HG02938 (cell line): Measurements from ENCODE around the gene PACS1.

Source experiments
- ATAC-seq: cut with Tn5 transposase; IDR thresholded peaks from one replicate; pipeline ENCODE4 v1.9.1; 2021; ENCODE audit warnings: mild to moderate bottlenecking, moderate library complexity; ENCODE audit not compliant: unreplicated experiment

Gene PACS1

DNA sequence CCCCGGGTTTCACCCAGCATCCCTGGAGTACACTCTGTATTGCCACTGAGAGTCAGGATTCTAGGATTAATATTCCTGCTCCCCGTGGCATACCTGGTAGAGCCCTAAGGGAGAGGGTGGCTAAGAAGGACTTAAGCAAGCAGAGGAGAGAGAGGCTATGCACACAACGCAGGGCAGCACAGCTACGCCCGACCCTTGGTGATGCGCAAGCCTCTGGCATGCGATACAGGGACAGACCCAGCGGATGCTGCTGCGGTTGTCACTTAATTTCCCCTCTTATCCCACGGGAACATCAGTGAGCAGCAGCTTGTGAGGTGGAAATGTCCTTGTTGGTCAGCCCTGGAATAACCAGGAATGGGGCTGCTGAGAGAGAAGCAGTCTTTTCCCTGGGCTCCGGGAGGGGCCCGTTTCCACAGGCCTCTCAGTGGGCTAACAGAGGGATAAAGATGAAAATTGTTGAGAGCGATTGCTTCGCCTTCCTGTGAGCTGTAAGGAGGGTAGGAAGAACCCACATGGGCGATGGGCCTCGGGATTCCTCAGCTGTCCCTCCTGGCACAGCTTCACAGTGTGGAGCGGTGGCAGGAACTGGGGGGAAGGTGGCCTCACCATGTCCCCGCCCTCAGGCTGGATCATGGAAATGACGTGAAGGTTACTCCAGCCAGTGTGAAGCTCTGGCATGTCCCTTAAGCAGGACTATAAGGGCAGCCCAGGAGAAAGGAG, 149.9 kb downstream of the PACS1 start:
- ATAC-seq = no peak

DNA sequence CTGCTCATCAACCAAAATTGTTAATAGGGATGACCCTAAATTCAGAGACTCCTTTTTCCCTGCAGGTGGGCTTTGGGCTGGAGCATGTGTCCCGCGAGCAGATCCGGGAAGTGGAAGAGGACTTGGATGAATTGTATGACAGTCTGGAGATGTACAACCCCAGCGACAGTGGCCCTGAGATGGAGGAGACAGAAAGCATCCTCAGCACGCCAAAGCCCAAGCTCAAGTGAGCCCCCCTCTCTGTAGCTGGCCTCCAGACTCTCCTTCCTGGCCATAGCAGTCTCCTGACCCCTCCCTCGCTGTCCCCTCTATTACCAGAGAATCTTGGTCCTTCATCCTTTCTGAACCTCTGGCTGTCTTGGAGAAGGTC, 150.5 kb downstream of the PACS1 start:
- no peak for ATAC-seq

DNA sequence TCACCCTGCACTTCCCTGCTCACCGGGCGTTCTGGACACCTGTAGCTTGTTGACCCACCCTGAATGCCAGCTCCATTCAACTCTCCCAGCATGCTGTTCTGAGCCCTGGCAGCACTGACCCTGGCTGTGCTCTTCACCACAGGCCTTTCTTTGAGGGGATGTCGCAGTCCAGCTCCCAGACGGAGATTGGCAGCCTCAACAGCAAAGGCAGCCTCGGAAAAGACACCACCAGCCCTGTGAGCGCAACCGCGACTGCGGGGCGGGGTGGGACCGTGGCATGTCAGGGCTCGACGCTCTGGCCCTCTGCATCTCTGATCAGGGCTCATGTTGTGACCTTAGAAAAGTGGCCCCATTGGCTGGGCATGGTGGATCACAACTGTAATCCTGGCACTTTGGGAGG, 150.9 kb downstream of the PACS1 start:
- no peak for ATAC-seq

DNA sequence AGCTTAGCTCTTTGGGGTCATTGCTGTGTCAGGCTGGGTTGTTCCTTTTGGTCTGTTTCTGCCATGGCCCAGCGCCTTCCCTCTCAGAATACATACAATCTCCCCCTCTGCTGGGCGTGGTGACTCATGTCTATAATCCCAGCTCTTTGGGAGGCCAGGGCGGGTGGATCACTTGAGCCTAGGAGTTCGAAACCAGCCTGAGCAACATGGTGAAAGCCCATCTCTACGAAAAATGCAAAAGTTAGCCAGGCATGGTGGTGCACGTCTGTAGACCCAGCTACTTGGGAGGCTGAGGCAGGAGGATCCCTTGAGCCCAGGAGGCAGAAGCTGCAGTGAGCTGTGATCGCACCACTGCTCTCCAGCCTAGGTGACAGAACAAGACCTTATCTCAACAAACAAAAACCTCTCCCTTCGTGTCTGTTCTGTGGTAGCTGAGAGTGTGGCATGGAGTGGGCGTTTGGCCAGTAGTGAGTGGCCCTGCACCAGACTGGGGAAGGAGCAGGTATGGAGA, 151.7 kb downstream of the PACS1 start:
- ATAC-seq = no peak

DNA sequence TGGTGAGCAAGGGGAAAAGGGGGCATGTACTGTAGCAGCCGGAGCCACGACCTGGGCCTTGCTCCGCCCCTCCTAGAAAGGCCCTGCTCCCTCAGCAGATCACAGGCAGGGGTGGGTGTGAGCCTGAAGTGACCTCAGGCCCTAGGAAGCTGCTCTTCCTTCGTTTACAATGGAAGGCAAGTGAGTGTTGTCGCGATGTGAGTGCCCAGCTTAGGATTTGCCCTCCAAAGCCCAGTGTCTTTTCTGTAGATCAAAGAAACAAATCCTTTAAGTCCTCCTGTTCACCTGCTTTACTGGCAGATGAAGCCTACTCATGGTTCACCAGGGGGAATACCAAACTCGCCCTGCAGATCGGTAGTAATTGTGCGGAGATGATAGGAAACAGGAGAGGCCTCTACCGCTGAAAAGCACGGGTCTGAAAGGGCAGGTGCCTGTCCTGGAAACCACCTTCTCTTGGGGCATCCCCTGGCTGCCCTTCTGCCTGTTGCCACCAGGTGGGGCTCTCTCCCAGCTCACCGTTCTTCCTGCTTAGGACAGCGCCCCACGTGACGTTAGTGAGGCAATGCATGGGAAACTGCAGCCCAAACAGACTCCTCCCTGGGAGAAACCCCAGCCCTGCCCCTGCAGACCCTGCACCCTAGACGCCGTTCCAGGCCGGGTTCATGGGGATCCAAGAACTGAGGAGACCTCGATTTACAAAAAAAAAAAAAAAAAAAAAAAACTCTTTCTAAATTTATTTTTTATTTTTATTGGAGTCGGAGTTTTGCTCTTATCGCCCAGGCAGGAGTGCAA, 152.5 kb downstream of the PACS1 start:
- peak; percentile 70 for ATAC-seq

DNA sequence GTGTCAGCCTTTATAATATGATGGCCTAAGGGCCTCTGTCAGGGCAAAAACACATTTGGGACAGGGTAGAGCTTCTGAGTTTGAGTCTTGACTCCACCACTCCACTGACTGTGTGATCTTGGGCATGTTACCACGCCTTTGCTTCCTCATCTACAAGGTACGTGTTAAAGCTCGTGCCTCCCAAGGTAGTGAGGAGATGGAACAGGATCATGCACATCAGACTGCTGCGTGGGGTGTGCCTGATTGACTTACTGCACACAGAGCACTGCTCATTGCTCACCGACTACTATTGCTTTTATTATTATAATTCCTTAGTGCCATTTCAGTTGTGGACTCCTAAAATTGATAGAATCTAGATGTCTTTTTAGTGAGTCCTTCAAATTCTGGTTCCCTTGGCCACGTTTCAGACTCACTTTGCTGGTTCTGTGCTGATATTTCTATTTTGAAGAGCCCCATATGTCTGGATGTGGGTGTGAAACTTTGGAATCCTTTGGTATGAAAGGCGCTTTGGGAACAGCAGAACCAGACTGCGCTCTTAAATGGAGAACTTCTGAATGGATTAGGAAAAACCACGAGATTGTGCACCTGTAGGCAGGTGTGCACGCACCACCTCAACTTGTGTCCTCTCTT, 154.3 kb downstream of the PACS1 start:
- ATAC-seq = no peak

DNA sequence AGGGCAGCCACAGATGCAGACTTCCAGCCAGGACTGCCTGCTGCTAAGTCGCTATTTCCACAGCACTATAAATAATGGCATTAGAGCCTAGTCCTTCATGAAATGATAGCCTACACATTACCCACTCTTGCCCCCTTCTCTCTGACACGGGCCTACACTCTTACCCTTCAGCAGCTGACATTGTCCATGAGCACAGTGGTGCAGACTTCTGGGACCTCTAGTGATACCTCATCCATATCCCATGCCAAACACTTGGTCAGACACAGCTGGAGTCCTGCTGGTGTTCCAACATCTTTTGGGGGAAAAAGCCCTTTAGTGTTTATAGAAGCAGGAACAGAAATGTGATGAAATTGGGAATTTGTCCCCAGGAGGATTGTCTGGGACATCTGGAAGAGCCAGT, 155.0 kb downstream of the PACS1 start:
- no peak for ATAC-seq

DNA sequence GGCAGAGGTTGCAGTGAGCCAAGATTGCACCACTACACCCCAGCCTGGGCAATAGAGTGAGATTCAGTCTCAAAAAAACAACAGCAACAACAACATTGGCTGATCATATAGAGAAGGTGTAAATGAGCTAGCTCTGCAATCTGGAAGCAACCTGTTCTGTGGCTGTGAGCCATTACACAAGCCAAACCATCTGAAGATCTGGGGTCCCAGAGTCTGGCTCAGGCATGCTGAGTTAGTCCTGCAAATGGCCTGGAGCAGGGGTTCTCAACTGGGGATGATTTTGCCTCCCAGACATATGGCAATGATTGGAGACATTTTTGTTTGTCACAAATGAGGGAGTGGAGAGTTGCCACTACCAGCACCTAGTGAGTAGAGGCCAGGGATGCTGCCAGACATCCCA, 156.0 kb downstream of the PACS1 start:
- ATAC-seq = no peak

DNA sequence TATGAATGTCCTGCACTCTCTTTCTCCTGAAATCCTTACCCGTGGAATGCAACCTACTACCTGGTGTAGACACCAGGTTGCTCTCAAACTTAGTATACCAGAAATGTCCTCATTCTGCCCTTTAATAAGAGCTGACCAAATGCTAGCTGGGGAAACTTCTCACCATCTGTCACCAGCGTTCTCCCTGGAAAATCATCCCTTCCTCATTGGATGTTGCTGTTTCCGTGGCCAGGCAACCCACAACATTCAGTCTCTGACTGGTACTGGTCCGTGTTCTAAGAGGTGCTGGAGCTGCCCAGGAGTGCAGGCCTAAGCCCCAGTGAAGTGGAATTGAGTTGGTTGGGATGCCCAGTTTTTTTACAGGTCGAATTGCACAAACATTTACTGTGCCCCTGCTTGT, 157.6 kb downstream of the PACS1 start:
- ATAC-seq = no peak

DNA sequence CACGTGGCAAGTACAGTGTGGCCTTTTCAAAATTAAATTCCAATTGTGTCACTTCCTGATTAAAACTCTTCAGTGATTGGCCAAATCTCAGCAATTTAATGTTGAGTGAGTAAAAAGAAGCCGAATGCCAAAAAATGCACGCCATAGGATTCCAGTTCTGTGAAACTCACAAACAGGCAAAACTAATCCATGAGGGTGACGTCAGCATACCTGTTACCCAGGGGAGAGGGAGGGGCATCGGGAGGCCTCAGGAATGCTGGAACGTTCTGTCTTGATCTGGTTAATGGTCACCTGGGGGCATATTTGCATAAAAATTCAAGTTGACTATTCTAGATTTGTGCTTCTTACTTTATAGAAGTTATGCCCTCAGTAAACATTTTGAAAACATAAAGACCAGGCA, 158.4 kb downstream of the PACS1 start:
- ATAC-seq = no peak

DNA sequence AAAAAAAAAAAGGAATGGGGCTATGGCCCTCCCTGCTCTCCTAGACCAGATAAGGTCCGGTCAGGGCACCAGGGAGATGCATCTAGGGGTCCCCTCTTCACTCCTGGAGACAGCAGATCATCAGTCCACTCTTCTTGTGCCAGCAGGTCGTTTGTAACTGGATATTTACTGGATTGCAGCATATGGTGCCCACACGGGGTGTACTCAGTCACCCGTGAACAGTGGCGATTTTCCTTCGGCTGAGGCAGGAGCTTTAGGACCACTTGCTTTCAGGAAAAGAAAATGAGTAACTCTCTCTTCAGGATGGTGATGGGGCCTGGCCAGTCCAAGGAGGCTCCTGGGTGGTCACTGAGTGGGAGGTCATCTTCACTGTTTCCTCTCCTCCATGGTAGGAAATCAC, 160.1 kb downstream of the PACS1 start:
- ATAC-seq = no peak

DNA sequence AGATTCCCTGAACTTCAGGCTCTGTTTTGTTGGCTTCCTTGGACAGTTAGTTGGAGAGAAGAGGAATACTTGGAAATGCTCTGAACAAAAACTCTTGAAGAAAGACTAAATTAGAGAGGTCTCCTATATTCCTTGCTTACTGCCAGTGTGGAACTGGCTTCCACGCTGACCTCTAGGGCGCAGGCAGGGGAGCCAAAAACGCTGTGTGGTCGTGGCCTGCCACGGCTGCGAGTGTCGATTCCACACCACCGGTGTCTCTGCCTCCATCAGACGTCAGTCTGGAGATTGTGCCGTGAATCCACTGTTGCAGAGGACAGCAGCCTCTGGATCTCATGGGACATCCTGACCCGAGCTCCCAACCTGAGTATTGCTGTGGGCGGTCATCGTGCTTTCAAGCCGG, 160.9 kb downstream of the PACS1 start:
- ATAC-seq = no peak

DNA sequence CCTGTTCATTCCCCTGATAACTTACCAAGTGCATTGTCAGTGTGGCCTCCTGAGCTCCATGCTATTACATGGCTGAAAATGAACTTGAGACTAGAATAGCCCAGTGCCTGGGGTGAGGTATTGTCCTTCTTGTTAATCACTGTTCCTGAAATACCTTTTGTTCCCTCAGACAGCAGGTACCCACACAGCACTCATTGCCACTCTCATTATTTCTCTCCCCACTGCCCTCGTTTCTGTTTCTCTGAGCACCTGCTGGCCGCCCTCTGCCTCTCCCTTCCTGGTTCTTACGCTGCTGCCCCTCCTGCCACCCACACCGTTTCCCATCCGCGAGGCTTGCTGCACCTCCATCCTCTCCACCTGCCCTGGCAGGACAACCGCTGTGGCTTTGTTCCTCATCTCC, 161.5 kb downstream of the PACS1 start:
- ATAC-seq = no peak

DNA sequence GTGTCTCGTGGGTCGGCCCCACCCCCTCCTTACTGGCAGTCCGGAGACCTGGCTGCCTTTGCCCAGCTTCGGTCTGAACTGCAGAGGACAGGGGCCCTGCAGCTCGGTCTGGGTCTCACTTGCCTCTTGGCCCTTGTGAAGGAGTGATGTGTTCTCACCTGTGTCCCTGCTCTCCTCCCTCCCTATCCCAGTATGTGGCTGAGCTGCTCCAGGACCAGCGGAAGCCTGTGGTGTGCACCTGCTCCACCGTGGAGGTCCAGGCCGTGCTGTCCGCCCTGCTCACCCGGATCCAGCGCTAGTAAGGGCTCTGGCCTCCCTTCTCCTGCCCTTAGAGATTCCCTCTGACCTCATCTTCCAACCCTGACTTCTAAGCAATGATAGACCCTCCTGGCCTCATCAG, 162.7 kb downstream of the PACS1 start:
- ATAC-seq = no peak

DNA sequence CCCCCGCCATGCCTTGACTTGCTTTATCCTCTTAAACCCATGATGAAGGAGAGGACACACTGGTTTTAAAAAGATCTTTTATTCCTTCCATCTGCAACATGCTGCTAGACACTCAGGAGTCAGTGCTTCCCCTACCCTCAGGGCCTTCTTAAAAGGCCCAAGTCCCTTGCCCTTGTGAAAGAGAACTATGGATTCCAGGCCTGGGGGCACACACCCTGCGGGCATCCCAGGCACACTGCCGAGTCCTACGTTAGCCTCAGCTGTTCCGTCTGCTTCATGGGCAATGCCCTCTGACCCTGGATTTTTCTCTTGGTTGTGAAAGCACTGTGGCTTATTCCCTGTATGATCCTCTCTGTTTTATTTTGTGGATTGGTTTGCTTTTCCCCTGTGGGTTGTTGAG, 163.2 kb downstream of the PACS1 start:
- no peak for ATAC-seq

DNA sequence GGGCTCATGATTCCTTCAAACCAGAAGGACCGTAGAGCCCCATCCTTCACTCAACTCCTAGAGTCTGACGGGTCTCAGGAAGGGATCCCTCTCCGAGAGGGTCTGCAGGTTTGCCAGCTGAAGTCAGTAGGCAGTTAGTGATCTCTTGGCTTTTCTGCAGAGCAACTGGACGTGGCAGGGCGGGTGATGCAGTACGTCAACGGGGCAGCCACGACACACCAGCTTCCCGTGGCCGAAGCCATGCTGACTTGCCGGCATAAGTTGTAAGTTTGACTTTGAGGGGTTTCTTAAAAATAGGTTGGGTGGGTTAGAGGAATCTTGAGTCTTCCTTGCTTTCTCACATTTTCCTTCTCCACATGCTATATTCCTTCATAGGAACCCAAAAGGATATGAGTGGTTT, 165.1 kb downstream of the PACS1 start:
- no peak for ATAC-seq

DNA sequence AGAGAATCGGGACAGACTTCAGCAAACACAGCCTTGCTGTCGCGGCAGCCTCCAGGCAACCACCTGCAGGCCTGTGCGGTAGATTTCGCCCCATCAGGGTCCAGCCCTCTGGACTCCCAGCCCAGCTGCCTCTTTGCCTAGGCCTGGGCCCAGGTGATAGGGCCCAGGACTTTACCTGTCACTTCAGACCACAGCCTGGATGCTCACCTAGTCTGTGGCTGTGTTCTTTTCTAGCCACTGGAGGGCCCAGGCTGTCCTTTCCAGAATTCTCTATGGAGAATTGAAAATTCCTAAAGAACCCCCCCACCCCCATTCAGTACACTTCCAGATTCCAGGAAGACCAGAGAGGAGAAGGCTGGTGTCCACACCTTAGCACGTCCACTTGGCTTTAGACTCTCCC, 167.8 kb downstream of the PACS1 start:
- no peak for ATAC-seq

DNA sequence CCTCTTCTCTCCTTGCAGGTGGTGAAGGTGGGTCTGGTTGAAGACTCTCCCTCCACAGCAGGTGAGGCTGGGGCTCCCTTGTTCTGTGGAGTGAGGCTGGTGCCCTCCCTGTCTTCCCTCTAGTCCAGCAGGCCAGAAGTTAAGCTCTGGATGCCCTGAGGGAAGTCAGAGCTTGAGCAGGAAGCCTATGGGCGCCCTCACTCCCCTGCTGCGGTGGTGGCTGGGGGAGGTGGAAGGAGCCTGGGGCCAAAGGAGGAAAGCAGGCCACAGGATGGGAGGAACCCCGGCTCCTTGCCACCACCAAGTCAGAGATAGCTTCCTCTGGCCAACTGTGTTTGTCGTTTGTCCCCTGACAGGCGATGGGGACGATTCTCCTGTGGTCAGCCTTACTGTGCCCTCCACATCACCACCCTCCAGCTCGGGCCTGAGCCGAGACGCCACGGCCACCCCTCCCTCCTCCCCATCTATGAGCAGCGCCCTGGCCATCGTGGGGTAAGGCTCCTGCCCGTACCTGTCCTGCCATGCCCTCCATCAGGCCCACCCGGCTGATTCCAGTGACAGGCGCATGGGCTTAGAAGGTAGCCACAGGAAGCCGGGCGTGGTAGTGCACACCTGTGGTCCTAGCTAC, 168.8 kb downstream of the PACS1 start:
- no peak for ATAC-seq

DNA sequence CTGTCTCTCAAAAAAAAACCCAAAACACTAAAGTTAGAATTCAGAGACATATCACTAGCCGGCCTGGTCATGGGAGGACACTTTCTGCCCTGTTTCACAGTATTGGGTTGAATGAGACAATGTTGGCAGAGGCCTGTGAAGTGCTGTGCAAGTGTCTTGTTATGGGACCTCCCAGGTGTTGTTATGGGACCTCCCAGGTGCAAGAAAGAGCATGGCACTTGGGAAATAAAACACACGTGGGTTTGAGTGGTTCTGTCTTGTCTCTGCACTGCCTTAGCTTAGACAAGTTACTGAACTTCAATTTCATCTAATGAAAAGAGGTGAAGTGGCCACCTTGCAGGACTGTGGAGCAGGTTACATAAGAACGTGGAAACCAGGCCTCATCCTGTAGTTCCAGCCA, 169.4 kb downstream of the PACS1 start:
- ATAC-seq = no peak

DNA sequence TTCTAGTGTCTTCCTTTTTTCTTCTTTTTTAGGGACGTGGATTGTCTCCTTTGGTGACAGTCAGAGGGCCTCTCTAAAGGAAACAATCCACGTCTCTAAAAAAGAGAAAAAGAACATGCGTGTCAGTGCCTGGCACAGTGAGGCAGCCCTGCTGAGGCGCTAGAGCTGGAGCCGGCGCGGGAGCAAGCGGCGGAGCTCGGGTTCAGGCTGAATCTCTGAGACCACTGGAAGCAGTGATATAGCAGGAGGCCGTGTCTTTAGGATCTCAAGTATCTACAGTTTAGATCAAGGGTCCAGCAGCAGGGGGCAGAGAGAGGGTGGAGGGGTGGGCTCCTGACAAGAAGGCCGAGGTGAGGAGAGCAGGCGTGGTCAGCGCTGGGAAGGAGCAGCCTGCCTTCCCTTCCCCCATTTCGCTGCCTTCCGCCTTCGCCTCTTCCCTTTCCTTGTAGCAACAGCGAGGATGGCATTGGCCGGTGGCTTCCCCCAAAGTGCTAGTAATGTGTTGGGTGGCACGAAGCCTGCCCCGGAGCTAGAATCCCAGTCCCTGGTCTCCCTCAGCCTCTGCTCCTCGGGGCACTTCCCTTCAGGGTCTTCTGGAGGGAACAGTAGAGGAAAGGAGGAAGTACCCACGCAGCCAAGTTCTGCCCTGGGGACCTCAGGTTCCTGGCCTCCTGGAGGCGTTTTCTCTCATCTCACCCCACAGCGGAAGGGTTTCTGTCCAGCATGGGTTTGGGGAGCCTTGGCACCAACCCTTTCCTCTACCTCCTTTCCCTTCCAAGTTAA, 170.1 kb downstream of the PACS1 start:
- no peak for ATAC-seq

DNA sequence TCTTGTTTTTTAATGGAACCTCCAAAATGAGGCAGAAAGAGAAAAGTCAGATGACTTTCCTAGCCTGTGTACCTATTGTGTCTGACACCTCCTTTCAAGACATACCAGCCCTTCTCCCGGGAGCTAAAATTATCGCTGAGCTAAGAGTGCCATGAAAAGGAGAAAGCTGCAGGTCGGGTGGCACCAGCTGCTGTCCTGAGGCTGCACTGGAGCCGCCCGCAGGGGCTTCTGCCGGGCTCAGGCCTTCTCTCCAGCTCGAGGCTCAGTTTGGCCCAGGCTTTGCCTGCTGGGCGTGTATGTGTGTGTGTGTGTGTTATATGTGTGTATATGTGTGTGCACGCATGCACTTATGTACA, 170.7 kb downstream of the PACS1 start:
- ATAC-seq = no peak
